ENCODE results near the gene LIMK2. TPM values are rescaled to one million over a fixed set of nuclear protein-coding genes. Genes with fewer than 3 reads are reported as not detected.

LIMK2 gene
- total and polyA plus RNA-seq, 9 of the 15 experiments (the other 6 are each of a cell fraction or from before 2014, with no cell fraction given), result 1.1 to 14.5 (median 8.5) TPM

DNA sequence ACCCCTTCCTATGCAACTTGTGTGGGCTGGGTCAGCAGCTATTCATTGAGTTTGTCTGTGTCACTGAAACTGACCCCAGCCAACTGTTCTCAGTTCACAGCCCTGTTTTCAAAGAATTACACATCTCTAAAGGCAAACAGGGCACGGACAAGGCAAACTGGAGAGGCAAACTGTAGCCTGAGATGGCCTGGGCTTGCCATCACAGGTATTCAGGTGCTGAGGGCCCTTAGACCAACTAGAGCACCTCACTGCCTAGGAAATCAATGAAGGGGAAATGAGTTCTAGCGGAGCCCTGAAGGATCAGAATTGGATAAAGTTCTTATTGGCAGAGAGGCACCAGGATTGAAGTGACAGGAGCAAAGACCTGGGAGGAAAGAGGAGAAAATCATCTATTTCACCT, 56.2 kb downstream of the LIMK2 start:
- no peak for DNase-seq (ENCODE audit: extremely low read depth in 1 of 4, low spot score in 3 of 4)
- Histone ChIP-seq H3K4me3 (no peak overlapping the region), H3K27me3 (ENCODE audit: control insufficient read depth in 2 of 2, insufficient read depth in 2 of 2, low read length in 2 of 2) (no peaks in the 10 kb centered on the region), H4K20me1 (replicated peaks; ENCODE audit: control insufficient read depth, insufficient read depth, low read length) (no peaks in the 10 kb centered on the region), H3K4me1 (replicated peaks in 1 of 2; ENCODE audit: control insufficient read depth in 2 of 2, insufficient read depth in 2 of 2, low read length in 2 of 2) (no peaks in the 10 kb centered on the region; a peak in 1 of 5 replicates), H3K9ac (ENCODE audit: insufficient read depth in 1 of 2, low read depth in 2 of 2, low read length in 2 of 2) (no peak overlapping the region), H3K79me2 (ENCODE audit: control insufficient read depth, insufficient read depth, low read length) (no peaks in the 10 kb centered on the region), H2AFZ (ENCODE audit: low read depth, low read length) (no peak overlapping the region), H3K4me2 (ENCODE audit: insufficient read depth, low read length) (no peak overlapping the region), H3K9me1 (ENCODE audit: control insufficient read depth, insufficient read depth, low read length) (no peaks in the 10 kb centered on the region), H3K27ac (ENCODE audit: extremely low read depth, low read depth, low read length) (no peak overlapping the region), H3K9me3 (replicated peaks; ENCODE audit: control insufficient read depth, insufficient read depth, low read depth, low read length) (no peaks in the 10 kb centered on the region), H3K36me3 (ENCODE audit: control insufficient read depth, insufficient read depth, low read length) (peaks cover 8% of the 10 kb centered on the region; the same call in 2 of the 3 replicates)
- no peak for FAIRE-seq
- TF ChIP-seq BACH1 (tag; IDR thresholded peaks at IDR 0.05), result no peak
- no peak for TF ChIP-seq ZNF134 (CRISPR knock-in tag; conservative IDR thresholded peaks at IDR 0.05)
- TF ChIP-seq TAF7 (tag; IDR thresholded peaks at IDR 0.05), result no peak
- TF ChIP-seq, protein P1, sequence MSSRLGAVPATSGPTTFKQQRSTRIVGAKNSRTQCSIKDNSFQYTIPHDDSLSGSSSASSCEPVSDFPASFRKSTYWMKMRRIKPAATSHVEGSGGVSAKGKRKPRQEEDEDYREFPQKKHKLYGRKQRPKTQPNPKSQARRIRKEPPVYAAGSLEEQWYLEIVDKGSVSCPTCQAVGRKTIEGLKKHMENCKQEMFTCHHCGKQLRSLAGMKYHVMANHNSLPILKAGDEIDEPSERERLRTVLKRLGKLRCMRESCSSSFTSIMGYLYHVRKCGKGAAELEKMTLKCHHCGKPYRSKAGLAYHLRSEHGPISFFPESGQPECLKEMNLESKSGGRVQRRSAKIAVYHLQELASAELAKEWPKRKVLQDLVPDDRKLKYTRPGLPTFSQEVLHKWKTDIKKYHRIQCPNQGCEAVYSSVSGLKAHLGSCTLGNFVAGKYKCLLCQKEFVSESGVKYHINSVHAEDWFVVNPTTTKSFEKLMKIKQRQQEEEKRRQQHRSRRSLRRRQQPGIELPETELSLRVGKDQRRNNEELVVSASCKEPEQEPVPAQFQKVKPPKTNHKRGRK (tag; IDR thresholded peaks at IDR 0.05), result no peak
- TF ChIP-seq, protein P2, sequence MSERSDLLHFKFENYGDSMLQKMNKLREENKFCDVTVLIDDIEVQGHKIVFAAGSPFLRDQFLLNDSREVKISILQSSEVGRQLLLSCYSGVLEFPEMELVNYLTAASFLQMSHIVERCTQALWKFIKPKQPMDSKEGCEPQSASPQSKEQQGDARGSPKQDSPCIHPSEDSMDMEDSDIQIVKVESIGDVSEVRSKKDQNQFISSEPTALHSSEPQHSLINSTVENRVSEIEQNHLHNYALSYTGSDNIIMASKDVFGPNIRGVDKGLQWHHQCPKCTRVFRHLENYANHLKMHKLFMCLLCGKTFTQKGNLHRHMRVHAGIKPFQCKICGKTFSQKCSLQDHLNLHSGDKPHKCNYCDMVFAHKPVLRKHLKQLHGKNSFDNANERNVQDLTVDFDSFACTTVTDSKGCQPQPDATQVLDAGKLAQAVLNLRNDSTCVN (CRISPR knock-in tag; IDR thresholded peaks at IDR 0.05), result no peak
- no peak for TF ChIP-seq CREB1 (IDR thresholded peaks at IDR 0.05)
- no peak for TF ChIP-seq CREB1 (CRISPR knock-in tag; IDR thresholded peaks at IDR 0.05)
- ChIA-PET CTCF (ENCODE audit: low intra/inter-chr PET ratio) (no interaction called here), POLR2A (interaction anchor here (1.4 to 2.2 kb wide), 2 partner anchors 12 to 21 kb away, joined by 3 to 7 read pairs; no protein-coding TSS in a partner anchor)
- 68% methylated on average over 2 of the region's 2 CpGs for WGBS (ENCODE audit: insufficient coverage, low coverage, missing lambda C conversion rate)
- in situ Hi-C loops (cut with MboI), result no loop called here
- intact Hi-C loops (cut with micrococcal nuclease), result no loop called here
- no TSS peak for BruUV-seq (replicated peaks)
- no peak for ATAC-seq

Data from K562 (cell line).